ENCODE data around the gene KAT6B.

- no peak for TF ChIP-seq SIN3A (IDR thresholded peaks at IDR 0.05; ENCODE audit: borderline replicate concordance, insufficient read depth, low read length)
- no peak for TF ChIP-seq POLR2AphosphoS5 (IDR thresholded peaks at IDR 0.05; ENCODE audit: low read depth, low read length)
- TF ChIP-seq REST (IDR thresholded peaks at IDR 0.05; ENCODE audit: insufficient read depth in 1 of 2, low read depth in 2 of 2, low read length in 2 of 2), result no peak
- TF ChIP-seq TAF1 (IDR thresholded peaks at IDR 0.05; ENCODE audit: borderline replicate concordance, insufficient read depth, low read length), result no peak
These were observed 223.9 kb downstream of the KAT6B start for GRCh38 chr10:75050149-75050919.
